ENCODE data around the gene WNT5A.

WNT5A gene

GRCh38 chr3:55521064-55521737 is 34.1 kb upstream of the WNT5A start:
- no peak overlapping the region for H3K4me3 ChIP-seq (ENCODE audit: low read depth, low read length)
- peaks cover 37% of the 10 kb centered on the region for H3K4me1 ChIP-seq (ENCODE audit: control insufficient read depth, insufficient read depth, low read length)
- no peaks in the 10 kb centered on the region for H3K27me3 ChIP-seq (ENCODE audit: control insufficient read depth, insufficient read depth, low read length)
- H3K36me3 ChIP-seq (ENCODE audit: control insufficient read depth, insufficient read depth, low read length): no peaks in the 10 kb centered on the region
- no peaks in the 10 kb centered on the region for H3K9me3 ChIP-seq (ENCODE audit: control insufficient read depth, insufficient read depth, low read length)
- peak overlapping the region; percentile 57 for H3K27ac ChIP-seq (ENCODE audit: low read depth, low read length)
- H3K9ac ChIP-seq (ENCODE audit: low read depth, low read length): no peak overlapping the region

DNA sequence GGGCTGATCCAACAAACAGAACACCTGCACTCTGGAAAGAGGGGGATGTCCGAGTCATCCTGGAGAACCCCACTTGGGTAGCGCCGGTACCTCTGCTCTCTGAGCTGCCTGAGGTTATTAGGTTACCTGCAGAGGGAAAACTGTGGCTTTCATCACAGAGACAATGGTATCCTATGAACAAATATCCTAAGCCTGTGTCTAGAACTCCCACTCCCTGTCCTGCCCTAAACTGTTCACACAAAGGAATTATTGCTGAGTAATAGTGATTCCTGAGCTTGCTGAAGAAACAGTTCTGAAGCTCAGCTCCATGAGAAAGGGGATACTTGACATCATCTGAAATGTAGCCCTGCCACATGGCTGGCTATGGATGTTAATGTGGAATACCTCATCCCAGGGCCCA is 31.9 kb upstream of the WNT5A start:
- no peak overlapping the region for H3K4me3 ChIP-seq (ENCODE audit: low read depth, low read length)
- no peaks in the 10 kb centered on the region for H3K9me3 ChIP-seq (ENCODE audit: control insufficient read depth, insufficient read depth, low read length)
- H3K27me3 ChIP-seq (ENCODE audit: control insufficient read depth, insufficient read depth, low read length): no peaks in the 10 kb centered on the region; the same call in 1 of the 2 replicates
- H3K36me3 ChIP-seq (ENCODE audit: control insufficient read depth, insufficient read depth, low read length): no peaks in the 10 kb centered on the region
- H3K9ac ChIP-seq (ENCODE audit: low read depth, low read length): no peak overlapping the region
- H3K4me1 ChIP-seq (ENCODE audit: control insufficient read depth, insufficient read depth, low read length): peaks cover 37% of the 10 kb centered on the region
- no peak overlapping the region for H3K27ac ChIP-seq (ENCODE audit: low read depth, low read length)

GRCh38 chr3:55518451-55518850 is 31.3 kb upstream of the WNT5A start:
- Histone ChIP-seq H3K27me3 (ENCODE audit: control insufficient read depth, insufficient read depth, low read length) (no peaks in the 10 kb centered on the region; the same call in 1 of the 2 replicates), H3K4me1 (ENCODE audit: control insufficient read depth, insufficient read depth, low read length) (peaks cover 37% of the 10 kb centered on the region), H3K4me3 (ENCODE audit: low read depth, low read length) (no peak overlapping the region), H3K36me3 (ENCODE audit: control insufficient read depth, insufficient read depth, low read length) (no peaks in the 10 kb centered on the region), H3K27ac (ENCODE audit: low read depth, low read length) (no peak overlapping the region), H3K9ac (ENCODE audit: low read depth, low read length) (no peak overlapping the region), H3K9me3 (ENCODE audit: control insufficient read depth, insufficient read depth, low read length) (no peaks in the 10 kb centered on the region)

- no peaks in the 10 kb centered on the region for H3K9me3 ChIP-seq (ENCODE audit: control insufficient read depth, insufficient read depth, low read length)
- H3K36me3 ChIP-seq (ENCODE audit: control insufficient read depth, insufficient read depth, low read length): no peaks in the 10 kb centered on the region
- no peak overlapping the region for H3K27ac ChIP-seq (ENCODE audit: low read depth, low read length)
- H3K4me1 ChIP-seq (ENCODE audit: control insufficient read depth, insufficient read depth, low read length): peaks cover 43% of the 10 kb centered on the region
- H3K4me3 ChIP-seq (ENCODE audit: low read depth, low read length): no peak overlapping the region
- H3K27me3 ChIP-seq (ENCODE audit: control insufficient read depth, insufficient read depth, low read length): no peaks in the 10 kb centered on the region; the same call in 1 of the 2 replicates
- no peak overlapping the region for H3K9ac ChIP-seq (ENCODE audit: low read depth, low read length)
These were observed 29.4 kb upstream of the WNT5A start for GRCh38 chr3:55516392-55517030.

DNA sequence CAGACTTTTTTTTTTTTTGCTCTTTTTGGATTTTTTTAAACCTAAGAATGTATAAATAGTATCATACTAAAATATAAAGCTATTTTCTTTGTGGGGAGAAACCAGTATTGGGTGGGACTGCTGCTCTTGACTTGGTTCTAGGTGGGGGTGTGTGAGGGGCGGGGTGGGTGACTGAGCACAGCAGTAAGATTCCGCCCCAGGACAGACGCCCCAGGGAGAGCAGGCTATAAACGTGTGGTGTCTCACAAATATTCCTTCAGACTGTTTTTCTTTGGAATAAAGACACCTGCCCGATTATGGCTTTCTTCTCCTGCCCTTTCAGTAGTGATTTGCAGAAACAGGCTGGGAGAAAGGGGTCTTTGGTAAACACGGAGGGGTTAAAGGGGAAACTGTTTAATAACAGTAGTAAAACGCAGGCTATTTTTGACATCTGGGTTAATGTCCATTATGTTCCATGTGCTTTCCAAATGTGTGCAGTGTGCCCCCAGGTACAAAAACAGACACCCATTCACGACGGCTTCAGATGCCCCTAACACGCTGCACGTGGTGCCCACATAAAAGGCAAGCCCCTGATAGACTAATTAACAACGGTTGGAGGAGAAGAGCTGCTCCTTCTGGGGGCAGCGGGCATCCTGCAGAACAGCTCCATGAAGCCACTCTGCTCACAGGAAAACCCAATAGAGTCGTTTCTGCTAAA is 28.6 kb upstream of the WNT5A start:
- no peaks in the 10 kb centered on the region; the same call in 1 of the 2 replicates for H3K27me3 ChIP-seq (ENCODE audit: control insufficient read depth, insufficient read depth, low read length)
- no peak overlapping the region for H3K27ac ChIP-seq (ENCODE audit: low read depth, low read length)
- H3K9me3 ChIP-seq (ENCODE audit: control insufficient read depth, insufficient read depth, low read length): no peaks in the 10 kb centered on the region
- H3K4me1 ChIP-seq (ENCODE audit: control insufficient read depth, insufficient read depth, low read length): peaks cover 38% of the 10 kb centered on the region
- no peak overlapping the region for H3K4me3 ChIP-seq (ENCODE audit: low read depth, low read length)
- no peaks in the 10 kb centered on the region for H3K36me3 ChIP-seq (ENCODE audit: control insufficient read depth, insufficient read depth, low read length)
- no peak overlapping the region for H3K9ac ChIP-seq (ENCODE audit: low read depth, low read length)

- H3K4me1 ChIP-seq (ENCODE audit: control insufficient read depth, insufficient read depth, low read length): peaks cover 33% of the 10 kb centered on the region
- H3K4me3 ChIP-seq (ENCODE audit: low read depth, low read length): no peak overlapping the region
- no peaks in the 10 kb centered on the region for H3K9me3 ChIP-seq (ENCODE audit: control insufficient read depth, insufficient read depth, low read length)
- H3K36me3 ChIP-seq (ENCODE audit: control insufficient read depth, insufficient read depth, low read length): no peaks in the 10 kb centered on the region
- no peak overlapping the region for H3K9ac ChIP-seq (ENCODE audit: low read depth, low read length)
- H3K27ac ChIP-seq (ENCODE audit: low read depth, low read length): no peak overlapping the region
- H3K27me3 ChIP-seq (ENCODE audit: control insufficient read depth, insufficient read depth, low read length): no peaks in the 10 kb centered on the region; the same call in 1 of the 2 replicates
These were observed 27.9 kb upstream of the WNT5A start for GRCh38 chr3:55514962-55515361.

DNA sequence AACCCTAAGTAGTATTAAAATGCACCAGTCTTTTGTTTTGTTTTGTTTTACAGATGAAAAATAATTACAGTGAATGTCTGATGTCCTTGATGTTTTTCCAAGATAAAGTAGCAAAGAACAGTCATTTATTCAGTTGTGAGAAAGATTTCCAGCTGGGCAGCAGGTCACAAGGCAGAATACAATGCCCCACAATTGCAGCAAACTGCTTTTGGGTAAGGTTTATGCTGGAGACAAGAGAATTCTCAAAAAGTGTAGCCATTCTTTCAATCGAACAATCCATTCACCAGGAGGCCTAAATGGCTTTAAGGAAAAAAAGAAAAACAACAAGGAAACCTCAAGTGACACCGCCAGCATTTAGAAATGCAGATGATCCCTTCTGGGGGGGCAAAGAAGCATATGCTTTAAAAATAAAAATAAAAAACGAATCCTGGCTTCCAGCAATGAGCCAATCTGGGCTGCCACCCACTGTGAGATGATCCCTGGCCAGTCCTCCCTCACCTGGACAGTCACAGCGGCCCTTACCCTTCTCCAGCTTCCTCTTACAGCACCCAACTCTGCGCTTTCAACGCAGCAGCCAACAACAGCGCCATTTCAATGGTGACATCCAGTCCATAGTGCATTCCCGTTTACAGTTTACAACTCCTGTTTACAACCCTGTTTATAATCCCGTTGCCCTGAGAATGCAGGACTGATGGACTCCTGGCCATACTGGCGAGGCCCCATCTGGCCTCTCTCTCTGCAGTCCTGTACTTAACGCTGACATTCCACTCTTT is 25.7 kb upstream of the WNT5A start:
- Histone ChIP-seq H3K36me3 (ENCODE audit: control insufficient read depth, insufficient read depth, low read length) (no peaks in the 10 kb centered on the region), H3K4me3 (ENCODE audit: low read depth, low read length) (no peak overlapping the region; the same call in 1 of the 2 replicates), H3K9ac (ENCODE audit: low read depth, low read length) (no peak overlapping the region), H3K27ac (ENCODE audit: low read depth, low read length) (peak overlapping the region; percentile 75), H3K9me3 (ENCODE audit: control insufficient read depth, insufficient read depth, low read length) (no peaks in the 10 kb centered on the region), H3K27me3 (ENCODE audit: control insufficient read depth, insufficient read depth, low read length) (no peaks in the 10 kb centered on the region; the same call in 1 of the 2 replicates), H3K4me1 (ENCODE audit: control insufficient read depth, insufficient read depth, low read length) (peaks cover 27% of the 10 kb centered on the region)

- no peaks in the 10 kb centered on the region for H3K36me3 ChIP-seq (ENCODE audit: control insufficient read depth, insufficient read depth, low read length)
- no peak overlapping the region for H3K4me3 ChIP-seq (ENCODE audit: low read depth, low read length)
- peak overlapping the region; percentile 75 for H3K27ac ChIP-seq (ENCODE audit: low read depth, low read length)
- peaks cover 27% of the 10 kb centered on the region for H3K4me1 ChIP-seq (ENCODE audit: control insufficient read depth, insufficient read depth, low read length)
- H3K27me3 ChIP-seq (ENCODE audit: control insufficient read depth, insufficient read depth, low read length): no peaks in the 10 kb centered on the region; the same call in 1 of the 2 replicates
- no peaks in the 10 kb centered on the region for H3K9me3 ChIP-seq (ENCODE audit: control insufficient read depth, insufficient read depth, low read length)
- H3K9ac ChIP-seq (ENCODE audit: low read depth, low read length): no peak overlapping the region
These were observed 24.9 kb upstream of the WNT5A start for GRCh38 chr3:55511895-55512570.

DNA sequence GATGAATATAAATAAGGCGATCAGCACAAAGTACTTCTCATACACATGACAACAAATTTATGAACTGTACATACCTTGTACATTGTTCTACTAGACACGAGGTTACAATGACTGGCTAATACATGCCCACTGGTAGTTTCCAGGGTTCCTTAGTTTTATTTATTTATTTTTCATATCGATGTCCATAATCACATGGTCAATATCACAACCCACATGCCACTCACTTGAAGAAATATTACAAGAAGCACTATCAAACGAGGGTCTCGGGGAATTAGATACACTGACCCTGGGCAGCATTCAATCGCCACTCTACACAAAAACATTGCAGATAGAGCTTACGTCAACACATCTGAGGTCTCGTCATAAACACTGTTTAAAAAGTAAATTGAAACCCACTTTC is 21.2 kb upstream of the WNT5A start:
- Histone ChIP-seq H3K9me3 (ENCODE audit: control insufficient read depth, insufficient read depth, low read length) (no peaks in the 10 kb centered on the region), H3K27me3 (ENCODE audit: control insufficient read depth, insufficient read depth, low read length) (no peaks in the 10 kb centered on the region), H3K36me3 (ENCODE audit: control insufficient read depth, insufficient read depth, low read length) (no peaks in the 10 kb centered on the region), H3K4me1 (ENCODE audit: control insufficient read depth, insufficient read depth, low read length) (peaks cover 21% of the 10 kb centered on the region), H3K27ac (ENCODE audit: low read depth, low read length) (no peak overlapping the region), H3K4me3 (ENCODE audit: low read depth, low read length) (no peak overlapping the region), H3K9ac (ENCODE audit: low read depth, low read length) (no peak overlapping the region)

- no peak overlapping the region for H3K4me3 ChIP-seq (ENCODE audit: low read depth, low read length)
- no peak overlapping the region for H3K27ac ChIP-seq (ENCODE audit: low read depth, low read length)
- H3K4me1 ChIP-seq (ENCODE audit: control insufficient read depth, insufficient read depth, low read length): peaks cover 15% of the 10 kb centered on the region
- no peaks in the 10 kb centered on the region for H3K36me3 ChIP-seq (ENCODE audit: control insufficient read depth, insufficient read depth, low read length)
- no peak overlapping the region for H3K9ac ChIP-seq (ENCODE audit: low read depth, low read length)
- H3K9me3 ChIP-seq (ENCODE audit: control insufficient read depth, insufficient read depth, low read length): no peaks in the 10 kb centered on the region
- no peaks in the 10 kb centered on the region for H3K27me3 ChIP-seq (ENCODE audit: control insufficient read depth, insufficient read depth, low read length)
These were observed 20.7 kb upstream of the WNT5A start for GRCh38 chr3:55507808-55508207.

Measured in HUES48 (cell line).